UCSD-AML1 (cell line): ENCODE data around the gene PASK.
A peak's percentile ranks its signal among the peaks of the same experiment; 100 is the strongest.
"Not testable (repeated sequence)": the region's sequence is repeated elsewhere in the genome, so short reads cannot be mapped to it uniquely, and the experiment has no call there.

ENCODE experiments used
- DNase-seq: peaks from one replicate; lab custom pipeline; 2025; ENCODE audit not compliant: unreplicated experiment; lab: John Stamatoyannopoulos, UW

PASK gene

DNA sequence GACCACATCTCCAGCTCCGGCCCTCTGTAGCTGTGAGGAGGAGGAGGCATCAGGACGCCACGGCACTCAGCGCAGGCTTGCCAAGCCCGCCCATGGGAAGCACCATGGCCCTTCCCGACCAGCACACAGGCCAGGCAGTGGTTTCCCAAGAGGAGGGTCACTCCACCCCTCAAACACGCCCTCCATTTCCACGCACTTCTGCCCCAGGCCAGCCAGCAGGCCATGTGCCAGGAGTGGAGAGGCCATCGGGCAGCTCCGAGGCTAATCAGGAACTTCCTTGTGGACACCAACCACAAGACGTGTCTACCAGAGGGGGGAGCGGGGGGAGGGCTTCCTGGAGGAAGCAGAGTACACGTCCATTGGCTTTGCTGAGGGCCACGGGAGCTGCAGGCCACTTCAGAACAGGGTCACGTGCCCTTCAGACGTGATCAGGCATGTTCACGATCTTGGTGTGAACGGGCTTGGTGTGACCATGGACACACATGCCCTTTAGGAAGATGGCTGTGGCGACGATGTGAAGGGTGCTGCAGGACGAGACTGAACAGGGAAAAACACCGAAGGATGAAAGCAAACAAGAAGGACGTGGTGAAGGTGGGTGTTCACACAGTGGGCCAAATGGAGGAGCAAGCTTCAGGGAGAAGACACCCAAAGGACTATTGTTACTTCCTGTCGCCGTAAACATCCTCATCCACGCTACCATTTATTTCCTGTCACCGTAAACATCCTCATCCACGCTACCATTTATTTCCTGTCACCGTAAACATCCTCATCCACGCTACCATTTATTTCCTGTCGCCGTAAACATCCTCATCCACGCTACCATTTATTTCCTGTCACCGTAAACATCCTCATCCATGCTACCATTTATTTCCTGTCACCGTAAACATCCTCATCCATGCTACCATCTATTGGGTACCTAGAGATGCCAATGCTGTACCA, 40.7 kb downstream of the PASK start:
- DNase-seq = peak; percentile 23

DNA sequence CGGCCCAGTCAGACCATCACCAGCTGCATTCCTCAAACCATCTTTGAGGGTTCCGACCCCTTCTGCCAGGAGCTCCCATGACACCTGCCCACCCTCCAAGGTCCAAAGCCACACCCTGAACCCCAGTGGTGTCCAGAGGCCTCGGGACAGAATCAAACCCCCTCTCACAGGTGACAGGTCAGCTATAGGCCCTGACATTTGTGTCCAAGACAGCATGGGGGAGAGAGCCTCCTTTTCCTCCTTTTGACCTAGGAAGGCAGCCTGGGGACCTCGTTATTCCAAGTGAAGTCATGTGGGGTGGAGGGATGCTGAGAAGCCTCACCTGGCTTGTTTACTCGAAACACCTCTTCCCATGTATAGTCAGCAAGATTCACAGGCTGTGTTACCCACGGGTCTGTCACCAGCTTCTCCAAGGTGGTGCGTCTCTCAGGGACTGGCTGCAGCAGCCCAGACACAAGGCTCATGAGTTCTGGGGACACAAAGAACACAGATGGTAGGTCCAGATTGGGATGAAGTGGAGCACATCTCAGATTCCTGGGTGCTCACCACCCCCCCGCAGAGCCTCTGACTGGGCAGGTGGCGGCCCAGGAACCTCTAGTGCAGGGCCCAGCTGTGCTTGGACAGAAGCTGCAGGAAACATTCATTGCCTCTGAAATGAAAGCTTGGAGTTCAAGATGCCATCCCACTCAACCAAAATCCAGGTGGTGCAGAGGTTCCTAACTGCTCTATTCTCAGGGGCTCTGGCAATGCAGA, 42.1 kb downstream of the PASK start:
- no peak for DNase-seq

DNA sequence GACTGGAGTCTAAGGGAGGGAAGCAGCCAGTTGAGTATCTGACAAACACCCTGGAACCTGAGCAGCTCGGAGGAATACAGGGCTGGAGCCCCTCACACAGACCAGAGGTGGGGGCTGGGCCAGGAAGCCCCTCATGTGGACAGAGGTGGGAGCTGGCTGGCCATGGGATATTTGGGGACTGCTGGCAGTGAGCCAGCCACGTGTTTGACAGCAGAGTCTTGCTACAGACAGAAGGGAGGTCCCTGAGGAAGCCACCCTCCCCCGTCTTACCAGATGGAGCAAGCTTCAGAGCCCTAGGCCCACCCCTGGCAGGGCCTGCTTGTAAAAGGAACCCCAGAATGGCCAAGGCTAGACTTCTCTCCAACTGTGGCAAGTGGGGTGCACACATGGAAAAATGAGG, 43.6 kb downstream of the PASK start:
- no peak for DNase-seq

DNA sequence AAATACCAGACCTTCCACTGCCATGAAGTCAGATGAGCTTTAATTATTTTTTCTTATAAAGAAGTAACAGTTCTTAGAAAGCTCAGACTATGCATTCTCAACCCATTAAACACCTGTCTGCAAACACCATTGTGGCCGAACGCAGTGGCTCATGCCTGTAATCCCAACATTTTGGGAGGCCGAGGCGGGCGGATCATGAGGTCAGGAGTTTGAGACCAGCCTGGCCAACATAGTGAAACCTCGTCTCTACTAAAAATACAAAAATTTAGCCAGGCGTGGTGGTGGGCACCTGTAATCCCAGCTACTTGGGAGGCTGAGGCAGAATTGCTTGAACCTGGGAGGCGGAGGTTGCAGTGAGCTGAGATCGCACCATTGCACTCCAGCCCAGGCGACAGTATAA, 44.7 kb downstream of the PASK start:
- not testable (repeated sequence) for DNase-seq

DNA sequence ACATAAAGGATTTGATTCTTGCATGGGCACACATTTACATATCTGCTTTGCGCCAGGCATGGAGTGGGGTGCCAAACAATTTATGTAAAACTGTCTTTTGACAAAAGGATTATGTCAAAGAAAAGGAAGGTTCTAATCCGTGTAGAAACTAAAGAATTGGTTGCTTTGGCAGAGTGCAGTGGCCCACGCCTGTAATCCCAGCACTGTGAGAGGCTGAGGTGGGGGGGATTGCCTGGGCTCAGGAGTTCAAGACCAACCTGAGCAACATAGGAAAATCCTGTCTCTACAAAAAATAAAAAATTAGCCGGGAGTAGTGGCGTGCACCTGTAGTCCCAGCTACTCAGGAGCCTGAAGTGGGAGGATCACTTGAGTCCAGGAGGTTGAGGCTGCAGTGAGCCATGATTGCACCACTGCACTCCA, 46.1 kb downstream of the PASK start:
- no peak for DNase-seq

DNA sequence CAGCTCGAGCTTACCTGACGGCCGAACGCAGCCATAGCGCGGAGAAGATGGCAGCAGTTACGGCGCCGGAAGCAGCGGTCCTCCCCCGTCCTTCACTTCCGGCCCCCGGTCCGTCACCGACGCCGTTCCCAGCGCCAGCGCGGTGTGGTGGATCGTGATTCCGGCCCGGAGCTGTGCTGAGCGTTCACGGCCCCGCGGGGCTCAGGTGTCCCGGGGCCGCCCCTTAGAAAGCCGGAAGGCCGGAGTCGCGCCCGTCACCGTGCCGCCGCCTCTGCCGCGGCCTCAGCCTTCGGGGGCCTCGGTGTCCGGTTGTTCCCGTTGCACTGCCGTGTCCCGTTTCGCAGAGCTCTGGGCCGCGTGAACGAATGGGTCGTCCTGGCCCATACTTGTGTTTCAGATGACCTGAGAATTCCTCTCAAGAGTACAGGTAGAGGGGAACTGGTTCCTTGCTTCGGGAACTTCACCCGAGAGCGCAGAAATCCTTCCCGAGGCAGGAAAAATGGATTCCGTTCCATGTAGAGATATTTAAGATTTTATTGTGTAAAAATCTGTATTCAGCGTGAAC, 47.0 kb downstream of the PASK start, which contains the start of gene MTERF4:
Gene MTERF4 (minus strand): TSS at position 49 of the 565 bp plus-strand sequence. CDS start 14 bp downstream, at position 35.
- DNase-seq = peak; percentile 89

DNA sequence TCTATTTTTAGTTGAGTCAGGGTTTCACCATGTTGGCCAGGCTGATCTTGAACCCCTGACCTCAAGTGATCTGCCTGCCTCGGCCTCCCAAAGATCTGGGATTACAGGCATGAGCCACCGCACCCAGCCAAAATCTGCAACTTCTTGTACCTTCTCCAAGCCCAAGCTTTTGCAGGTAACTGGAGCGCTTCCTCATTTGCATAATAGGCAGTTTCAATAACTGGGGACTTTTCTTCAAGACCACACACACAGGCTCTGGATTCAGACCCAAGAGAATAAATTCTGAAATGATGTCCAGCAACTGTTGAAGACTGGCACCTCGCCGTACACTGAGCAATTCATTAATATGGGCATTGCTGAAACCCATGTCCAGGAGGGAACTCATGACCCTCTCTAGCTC, 50.0 kb downstream of the PASK start:
- DNase-seq = no peak

DNA sequence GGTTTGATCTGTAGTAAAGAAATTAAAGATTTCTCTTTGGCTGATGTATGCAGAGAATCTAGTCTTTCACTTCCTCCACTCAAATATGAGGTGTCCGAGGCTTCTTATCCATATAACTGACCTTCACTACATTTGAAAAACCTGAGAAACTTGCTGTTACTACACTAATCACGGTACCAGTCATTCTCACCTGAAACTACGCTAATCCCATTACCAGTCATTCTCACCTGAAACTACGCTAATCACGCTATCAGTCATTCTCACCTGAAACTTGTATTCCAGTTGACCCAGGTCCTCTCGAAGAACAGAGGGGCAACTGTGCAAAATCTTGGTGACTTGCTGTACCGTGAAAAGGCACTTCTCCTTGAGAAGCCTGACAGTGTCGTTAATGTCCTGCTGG, 52.3 kb downstream of the PASK start:
- no peak for DNase-seq

DNA sequence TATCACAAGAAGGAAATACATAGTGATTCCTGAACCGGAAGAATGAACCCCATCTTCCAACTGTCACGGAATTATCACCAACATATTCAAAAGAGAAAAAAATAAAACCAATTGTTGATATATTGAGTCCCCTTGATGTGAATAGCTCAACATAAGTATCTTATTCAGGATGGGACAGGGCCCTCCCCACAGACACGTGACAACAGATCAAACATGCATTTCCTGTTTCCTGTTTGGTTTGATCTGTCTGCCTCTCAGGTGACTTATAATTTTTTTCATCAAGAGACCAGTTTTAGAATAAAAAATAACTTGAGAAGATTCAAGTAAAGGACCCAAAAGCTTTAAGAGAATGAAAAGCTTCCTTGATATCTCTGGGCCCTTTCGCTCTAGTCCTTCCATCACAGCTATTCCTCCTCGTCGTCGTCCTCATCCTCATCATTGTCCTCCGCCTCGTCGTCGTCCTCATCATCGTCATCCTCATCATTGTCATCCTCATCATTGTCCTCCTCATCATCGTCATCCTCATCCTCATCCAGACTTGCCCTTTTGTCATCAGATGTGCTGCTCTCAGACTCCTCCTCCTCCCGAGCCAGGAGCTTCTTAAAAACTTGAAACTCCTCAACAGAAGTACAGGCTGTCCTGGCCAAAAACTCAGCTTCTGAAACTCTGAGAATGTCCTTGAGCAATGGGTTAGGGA, 53.5 kb downstream of the PASK start:
- DNase-seq = no peak

DNA sequence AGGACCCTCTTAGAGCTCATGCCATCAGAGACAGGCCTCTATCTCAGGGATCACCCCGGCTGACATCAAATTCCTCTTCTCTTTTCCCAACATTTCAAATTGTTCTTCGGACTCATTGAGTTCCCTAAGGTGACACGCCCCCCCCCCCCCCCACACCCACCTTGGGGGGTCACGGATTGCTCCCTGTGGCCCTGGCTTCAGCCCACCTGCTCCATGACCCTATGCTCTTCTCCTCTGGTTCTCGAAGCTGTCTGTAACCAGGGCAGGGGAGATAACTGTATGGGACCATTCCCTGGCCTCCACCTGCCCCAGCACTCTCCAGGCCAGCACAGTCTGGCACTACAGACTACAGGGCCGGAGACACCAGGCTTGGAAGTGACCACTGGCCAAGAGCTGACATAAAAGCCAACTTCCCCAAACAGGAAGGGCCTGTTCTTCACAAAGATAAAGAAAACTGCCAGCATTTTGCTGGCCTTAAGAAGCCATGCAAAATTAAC, 54.3 kb downstream of the PASK start:
- no peak for DNase-seq

DNA sequence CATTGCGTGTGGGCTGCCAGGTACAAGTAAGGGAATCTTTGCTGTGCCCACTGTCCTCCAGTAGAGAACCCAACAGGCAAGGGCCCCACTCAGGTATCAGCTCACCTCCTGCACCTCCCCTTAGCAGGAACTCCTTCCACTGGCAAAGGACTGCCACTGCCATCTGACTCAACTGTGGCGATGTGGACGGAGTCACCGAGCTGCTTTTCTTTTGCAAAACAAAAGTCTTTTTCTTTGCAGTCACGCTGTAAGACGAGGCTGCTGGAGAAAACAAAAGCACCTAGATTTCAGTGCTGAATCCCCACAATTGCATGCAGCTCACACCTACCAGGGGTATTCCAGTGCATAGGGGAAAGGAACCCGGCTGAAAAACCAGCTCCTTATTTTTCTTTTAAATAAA, 55.1 kb downstream of the PASK start:
- DNase-seq = no peak

DNA sequence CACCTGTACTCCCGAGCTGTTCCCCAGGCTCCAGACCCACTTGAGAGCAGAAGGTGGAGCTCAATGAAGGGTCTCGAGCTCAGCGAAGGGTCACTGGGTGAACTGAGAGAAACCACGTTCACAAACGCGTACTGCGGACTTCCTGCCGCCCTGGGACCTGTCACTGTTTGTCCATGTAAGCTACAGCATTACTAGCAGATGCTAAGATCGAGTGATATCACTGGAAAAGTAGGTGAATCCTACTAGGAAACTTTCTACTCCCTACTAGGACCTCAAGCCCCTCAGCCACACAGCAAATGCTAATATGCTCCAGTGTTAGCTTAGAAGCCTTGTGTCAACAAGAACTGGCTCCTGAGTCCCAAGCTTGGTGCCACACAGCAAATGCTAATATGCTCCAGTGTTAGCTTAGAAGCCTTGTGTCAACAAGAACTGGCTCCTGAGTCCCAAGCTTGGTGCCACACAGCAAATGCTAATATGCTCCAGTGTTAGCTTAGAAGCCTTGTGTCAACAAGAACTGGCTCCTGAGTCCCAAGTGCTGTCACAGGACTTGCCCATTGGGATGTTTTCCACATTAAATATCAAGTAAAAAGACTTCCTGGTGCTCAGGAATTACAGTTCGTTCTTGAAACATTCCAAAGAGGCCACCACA, 56.0 kb downstream of the PASK start:
- not testable (repeated sequence) for DNase-seq

DNA sequence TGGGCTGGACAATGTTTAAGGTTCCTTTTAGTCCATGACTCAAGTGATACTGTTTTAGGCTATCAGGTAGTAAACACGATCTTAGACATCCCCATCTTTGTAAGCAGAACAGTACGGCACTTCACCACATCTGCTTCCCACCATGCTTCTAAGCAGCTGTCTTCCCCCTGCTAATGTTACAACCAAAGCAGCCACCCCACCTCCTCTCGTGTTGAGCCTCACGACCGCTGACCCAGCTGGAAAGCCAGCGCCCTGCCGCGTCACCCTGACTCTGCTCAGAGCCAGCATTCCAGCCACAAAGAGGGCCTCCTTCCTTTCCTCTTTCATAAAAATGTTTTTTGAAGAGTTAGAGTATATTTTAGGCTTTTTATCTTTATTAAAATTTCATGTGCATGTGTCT, 56.6 kb downstream of the PASK start:
- DNase-seq = no peak

DNA sequence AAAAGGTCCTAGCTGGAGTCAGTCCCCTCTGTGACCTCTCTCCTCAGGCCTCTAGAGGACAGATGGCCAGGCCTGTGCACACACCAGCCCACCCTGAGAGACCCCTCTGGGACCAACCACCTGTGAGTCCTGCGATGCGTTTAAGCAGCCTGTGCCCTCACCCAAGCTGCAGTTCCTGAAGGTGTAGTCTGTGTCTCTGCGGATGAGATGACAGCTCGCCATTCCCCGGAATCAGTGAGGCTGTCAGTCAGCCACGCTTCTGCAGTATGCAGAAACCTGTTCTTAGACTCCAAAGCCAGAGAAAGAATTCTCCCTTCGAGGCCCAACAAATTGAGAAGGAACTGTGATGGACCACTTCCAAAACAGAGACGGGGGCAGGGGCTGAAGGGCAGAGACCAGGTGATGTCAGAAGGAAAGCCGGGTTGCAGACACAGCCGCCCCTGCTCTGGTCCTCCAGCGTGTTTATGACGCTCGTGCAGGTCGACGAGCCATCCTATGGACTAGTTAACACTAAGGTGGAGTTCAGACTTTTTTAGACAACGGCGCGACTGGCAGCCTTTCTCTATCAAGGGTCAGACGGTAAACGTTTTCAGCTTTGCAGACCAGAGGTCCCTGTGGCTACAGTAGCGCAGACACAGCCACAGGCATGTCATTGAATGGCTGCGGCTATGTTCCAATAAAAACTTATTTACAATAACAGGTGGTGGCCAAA, 57.4 kb downstream of the PASK start:
- DNase-seq = no peak

DNA sequence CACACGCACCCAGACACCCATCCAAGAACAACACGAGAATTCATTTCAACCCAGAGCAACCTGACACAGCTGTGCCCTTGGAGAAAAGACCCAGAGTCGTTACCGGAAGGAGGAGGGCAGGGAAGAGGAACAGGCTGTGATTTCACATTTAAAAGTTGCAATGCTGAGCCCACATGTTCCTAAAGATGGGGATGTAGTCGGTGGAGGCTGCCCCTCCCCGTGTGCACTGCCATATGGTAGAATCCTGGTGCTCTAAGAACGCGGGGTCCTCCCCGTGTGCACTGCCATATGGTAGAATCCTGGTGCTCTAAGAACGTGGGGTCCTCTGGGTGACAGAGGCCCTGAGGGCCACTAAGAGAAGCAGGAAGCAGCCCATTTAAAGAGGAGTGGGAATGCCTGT, 58.1 kb downstream of the PASK start:
- DNase-seq = no peak

DNA sequence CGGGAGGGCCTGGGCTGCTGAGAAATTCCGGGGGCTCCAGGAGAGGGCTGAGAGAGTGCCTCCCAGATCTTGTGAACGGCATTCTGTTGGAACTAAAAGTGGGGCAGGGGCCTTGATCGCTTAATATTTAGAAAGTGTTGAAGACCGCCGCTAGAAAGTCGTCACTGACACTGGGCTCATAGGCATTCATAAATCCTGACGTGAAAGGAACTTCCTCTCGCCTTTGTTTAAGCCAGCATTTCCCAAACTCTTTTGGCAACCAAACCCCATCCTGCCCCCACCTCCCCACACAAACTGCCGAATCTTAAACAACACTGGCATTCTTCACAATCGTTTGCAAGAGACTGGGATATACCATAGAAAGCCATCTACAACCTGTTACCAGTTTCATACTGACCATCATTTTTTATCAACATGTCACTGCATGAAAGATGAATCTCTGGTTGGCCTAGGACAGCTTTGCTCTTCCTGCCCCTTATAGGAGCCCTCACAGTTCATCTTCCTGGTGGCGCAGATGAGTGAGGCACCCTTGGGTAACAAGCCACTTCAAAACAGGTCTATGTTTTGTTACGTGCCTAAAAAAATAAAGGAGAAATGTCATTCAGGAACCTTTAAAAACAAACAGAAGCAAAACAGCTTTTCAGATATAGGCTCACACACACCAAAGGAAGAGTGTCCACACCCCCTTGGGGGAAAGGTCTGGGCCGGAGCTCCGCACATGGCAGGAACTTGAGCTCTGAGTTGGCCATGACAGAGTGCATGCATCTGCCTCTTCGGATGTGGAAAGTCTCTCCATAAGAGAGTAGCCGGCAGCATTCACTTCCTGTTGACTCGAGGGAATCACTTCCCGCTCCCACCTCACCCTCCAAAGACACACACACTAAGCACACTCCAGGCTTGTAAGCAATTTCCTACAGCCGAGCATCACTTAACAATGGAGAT, 60.2 kb downstream of the PASK start:
- DNase-seq = no peak

DNA sequence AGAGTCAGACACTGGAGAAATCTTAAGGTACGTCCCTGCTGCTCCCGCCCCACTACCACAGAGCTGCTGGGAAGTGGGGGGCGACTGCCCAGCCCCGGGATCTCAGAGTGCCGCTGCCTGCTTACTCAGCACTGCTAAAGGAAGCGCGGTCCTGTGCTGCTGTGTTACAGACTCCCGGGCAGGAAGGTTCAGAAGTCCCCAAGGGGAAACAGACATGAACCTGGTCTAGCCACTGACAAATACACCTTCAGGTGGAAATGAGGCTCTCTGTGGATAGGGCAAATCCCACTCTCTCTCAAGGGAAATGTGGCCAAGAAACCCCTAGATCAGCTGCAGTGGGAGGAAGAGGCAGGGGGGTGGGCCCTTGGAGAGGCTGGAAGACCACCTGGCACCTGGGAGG, 60.9 kb downstream of the PASK start:
- DNase-seq = no peak

DNA sequence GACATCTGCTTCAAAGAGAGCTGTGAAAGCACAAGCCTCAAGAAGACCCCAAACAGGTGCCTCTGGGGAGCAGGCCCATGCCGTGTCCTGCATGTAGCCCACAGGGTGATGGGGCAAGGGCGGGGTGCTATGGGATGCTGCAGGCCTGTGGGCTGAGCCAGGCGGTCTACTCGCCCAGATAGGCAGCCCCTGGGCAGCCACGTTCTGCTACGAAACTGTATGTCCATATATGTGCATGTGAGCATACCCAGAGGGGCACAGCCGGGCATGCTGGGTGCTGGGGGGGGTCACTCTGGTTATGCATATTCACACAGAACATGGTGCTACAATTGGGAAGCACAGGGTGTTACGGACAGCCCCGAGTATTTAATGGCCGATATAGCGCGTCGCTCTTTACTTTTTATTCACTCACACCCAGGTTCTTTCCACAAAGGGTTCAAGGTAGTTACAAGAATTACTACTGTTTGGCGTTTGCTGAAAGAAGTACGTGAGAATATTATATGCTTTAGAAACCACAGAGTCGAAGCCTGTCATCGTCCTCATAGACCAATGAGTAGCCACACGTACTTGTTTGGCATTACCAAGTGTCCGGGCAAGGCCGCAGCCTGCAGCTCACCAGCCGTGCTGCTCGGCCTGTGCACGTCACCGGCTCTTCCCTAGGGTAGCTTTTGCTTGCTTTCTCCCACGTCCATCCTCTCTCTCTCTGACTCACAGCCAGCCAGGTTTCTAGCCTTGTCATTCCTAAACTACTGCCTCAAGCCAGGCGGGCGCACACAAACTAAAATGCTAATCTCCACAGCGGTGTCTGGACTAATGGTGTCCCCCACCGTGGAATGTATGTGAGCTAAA, 61.6 kb downstream of the PASK start:
- DNase-seq = no peak
